Inflammatory macrophage treated with lipopolysaccharide for 1 hour (primary cell): ENCODE data around the gene PHLPP2.

ENCODE experiments used
- DNase-seq, 2 donors: peaks; one replicate each; pipeline ENCODE4 v3.0.0-alpha.2; 2020 to 2022

The PHLPP2 gene

GRCh38 chr16:71666928-71667707 lies 57.4 kb downstream of the PHLPP2 start:
- DNase-seq = no peak

- DNase-seq = no peak
Observed at GRCh38 chr16:71666264-71666663, 58.2 kb downstream of the PHLPP2 start.

- no peak for DNase-seq
Observed at GRCh38 chr16:71659471-71659870, 65.0 kb downstream of the PHLPP2 start.

- no peak for DNase-seq
Observed at GRCh38 chr16:71658771-71659170, 65.7 kb downstream of the PHLPP2 start.

GRCh38 chr16:71649704-71650103 lies 74.8 kb downstream of the PHLPP2 start:
- DNase-seq = no peak

- DNase-seq = no peak
Observed at GRCh38 chr16:71648921-71649320, 75.6 kb downstream of the PHLPP2 start.

- no peak for DNase-seq
Observed at GRCh38 chr16:71648162-71648561, 76.3 kb downstream of the PHLPP2 start.

- no peak for DNase-seq
Observed at GRCh38 chr16:71647391-71647790, 77.1 kb downstream of the PHLPP2 start.

- peak; percentile 30 to 31 for DNase-seq
Observed at GRCh38 chr16:71645450-71645849, 79.1 kb downstream of the PHLPP2 start.

- DNase-seq = no peak
Observed at GRCh38 chr16:71637398-71637797, 87.1 kb downstream of the PHLPP2 start.

- DNase-seq = peak; percentile 79 to 91
Observed at GRCh38 chr16:71635632-71636031, 88.9 kb downstream of the PHLPP2 start.

GRCh38 chr16:71631776-71632175 lies 92.7 kb downstream of the PHLPP2 start:
- no peak for DNase-seq

GRCh38 chr16:71630808-71631207 lies 93.7 kb downstream of the PHLPP2 start:
- DNase-seq = no peak

- no peak for DNase-seq
Observed at GRCh38 chr16:71629278-71630016, 95.1 kb downstream of the PHLPP2 start.

GRCh38 chr16:71628810-71629209 lies 95.7 kb downstream of the PHLPP2 start:
- no peak for DNase-seq

- DNase-seq = no peak
Observed at GRCh38 chr16:71627731-71628181, 96.7 kb downstream of the PHLPP2 start.

GRCh38 chr16:71626858-71627213 lies 97.7 kb downstream of the PHLPP2 start:
- DNase-seq = no peak

- DNase-seq = no peak
Observed at GRCh38 chr16:71626018-71626857, 98.3 kb downstream of the PHLPP2 start, which contains the start of gene MARVELD3. TSS of gene MARVELD3 (plus strand) at chr16:71626184. CDS start at chr16:71626230, 46 bp downstream.

GRCh38 chr16:71625113-71625850 lies 99.2 kb downstream of the PHLPP2 start:
- no peak for DNase-seq

GRCh38 chr16:71623597-71623996 lies 100.9 kb downstream of the PHLPP2 start:
- no peak for DNase-seq

- no peak for DNase-seq
Observed at GRCh38 chr16:71622088-71622487, 102.4 kb downstream of the PHLPP2 start.

GRCh38 chr16:71618429-71618828 lies 106.1 kb downstream of the PHLPP2 start:
- DNase-seq = no peak
